NCI-H128 (cell line): ENCODE data around the gene SMS.
A peak's percentile ranks its signal among the peaks of the same experiment; 100 is the strongest.

ENCODE experiments used
- DNase-seq: peaks from one replicate; lab custom pipeline; 2025; ENCODE audit not compliant: unreplicated experiment; lab: John Stamatoyannopoulos, UW

Gene SMS

DNA sequence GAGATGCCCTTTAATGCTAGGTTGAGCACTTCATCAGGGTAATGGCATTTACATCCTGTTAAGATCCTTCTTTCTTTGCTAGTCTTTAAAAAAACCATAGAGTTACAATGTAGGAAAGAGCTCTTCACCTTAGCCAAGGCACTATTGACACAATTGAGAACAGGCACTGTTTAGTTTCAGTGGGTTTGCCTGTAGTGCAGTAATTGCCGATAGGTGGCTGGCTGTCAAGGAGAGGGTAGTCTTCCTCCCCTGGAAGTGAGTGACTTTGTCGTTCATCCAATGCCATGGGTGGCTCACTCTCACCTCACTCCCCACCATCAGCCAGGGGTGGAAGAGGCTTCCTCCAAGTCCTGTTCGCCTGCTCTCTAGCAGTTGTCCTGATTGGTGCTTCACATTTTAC lies 34.7 kb downstream of the SMS start:
- no peak for DNase-seq

DNA sequence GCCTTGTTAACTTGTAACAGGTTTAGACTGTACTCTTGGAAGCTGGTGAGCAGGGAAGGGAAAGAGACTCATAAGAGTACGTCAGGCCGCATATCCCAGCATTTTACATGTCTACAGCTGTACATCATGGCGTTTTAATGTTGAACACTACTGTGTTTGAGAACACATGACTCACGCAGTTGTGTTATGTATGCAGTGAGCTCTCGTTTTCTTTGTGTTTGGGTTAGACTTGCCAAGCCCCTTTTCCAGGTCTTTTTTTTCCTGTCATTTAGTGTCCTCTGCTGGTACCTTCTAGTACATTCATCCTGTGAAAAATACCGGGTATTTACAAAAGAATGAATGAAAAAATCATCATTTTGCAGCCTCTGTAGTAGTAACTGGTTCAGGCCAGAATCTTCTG lies 35.3 kb downstream of the SMS start:
- DNase-seq = no peak

DNA sequence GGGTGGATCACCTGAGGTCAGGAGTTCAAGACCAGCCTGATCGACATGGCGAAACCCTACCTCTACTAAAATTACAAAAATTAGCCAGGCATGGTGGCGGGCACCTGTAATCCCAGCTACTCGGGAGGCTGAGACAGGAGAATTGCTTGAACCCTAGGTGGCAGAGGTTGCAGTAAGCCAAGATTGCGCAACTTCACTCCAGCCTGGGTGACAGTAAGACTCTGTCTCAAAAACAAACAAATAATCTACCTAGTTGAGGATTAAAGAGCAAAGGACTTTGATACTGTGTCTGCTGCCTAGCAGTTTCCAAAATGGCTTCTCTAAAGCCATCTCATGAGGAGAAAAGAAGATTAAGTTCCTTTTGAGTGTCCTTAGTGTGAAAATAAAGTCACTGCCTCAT lies 37.8 kb downstream of the SMS start:
- DNase-seq = no peak

DNA sequence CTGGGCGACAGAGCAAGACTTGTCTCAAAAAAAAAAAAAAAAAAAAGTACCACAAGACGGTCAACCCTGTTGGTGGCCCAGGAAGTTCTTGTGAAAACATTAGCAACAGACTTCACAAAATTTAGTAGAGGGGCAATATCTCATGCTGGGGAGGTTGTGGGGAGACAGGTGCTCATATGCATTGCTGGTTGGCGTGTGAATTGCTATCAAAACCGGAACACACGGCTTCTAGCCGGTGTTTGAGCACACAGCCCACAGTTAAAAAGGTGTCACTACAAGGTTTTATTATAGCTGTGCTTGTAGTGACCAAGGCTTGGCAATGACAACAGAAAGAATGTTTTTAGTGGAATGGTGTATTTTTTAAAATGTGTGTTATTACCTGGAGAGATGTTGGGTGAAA lies 41.8 kb downstream of the SMS start:
- no peak for DNase-seq

DNA sequence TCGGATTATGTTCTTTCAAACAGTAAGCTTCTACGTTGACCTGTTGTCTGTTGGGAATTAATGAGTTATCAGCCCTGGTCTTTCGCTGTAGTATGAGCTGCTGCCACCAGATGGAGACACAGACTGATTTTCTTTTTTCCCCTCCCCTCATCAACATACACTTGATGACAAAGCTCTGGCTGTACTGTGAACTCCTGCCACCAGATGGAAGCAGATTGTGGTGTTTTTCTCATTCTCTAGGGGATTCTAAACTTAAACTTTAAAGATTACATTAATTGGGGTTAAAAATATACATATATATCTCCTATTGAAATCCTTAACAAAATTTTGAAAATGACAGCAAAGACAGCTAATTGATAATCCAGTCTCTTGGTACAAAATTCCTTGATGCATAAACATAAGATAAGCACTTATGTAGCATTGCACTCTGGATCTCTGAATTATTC lies 44.8 kb downstream of the SMS start:
- peak; percentile 54 for DNase-seq

DNA sequence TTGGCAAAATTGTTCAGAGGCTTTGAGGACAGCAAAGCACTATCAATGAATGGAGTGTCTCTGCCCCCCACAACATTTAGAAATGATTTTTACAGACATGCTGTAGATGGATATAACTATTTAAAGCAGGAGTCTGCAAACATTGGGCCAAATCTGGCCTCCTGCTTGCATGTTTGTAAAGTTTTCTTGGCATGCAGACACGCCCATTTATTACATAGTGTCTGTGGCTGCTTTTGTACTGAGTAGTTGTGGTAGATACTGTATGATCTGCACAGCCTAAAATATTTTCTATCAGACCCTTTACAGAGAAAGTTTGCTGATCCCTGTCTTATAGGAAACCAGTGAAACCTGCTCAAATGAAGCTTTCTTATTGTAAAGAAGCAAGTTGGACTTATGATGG lies 46.1 kb downstream of the SMS start:
- DNase-seq = no peak

DNA sequence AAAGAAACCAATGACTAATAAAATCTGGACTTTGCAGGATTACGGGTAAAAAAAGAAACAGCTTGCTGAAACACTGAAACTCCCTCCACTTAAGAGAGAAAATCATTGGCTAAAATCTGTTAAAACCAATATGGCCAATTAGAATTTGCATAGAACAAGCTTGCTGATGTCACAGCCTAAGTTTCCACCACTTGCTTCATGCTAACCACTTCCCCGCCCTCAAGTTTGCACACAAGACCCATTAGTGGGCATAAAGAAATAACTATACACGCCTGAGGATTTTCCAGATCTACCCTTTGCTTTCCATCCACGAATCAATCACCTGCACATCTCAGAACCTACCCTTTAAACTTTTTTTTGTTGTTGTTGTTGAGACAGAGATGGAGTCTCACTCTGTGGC lies 48.9 kb downstream of the SMS start:
- DNase-seq = no peak

DNA sequence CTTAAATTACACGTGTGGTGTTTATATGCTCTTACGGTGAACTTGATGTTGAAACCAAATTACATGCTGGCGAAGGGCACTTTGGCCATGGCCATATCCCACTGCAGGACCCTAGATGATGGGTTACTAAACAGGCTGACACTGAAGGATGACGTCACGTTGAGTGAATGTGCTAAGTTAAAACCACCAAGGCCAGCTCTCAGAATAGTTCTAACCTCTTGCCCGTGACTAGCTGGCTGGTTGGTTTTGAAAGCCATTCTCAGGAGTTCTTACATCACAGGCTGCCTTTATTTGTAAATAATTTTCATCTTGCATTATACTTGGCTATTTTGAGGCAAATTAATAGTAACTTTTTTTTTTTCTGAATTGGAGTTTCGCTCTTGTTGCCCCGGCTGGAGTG lies 50.3 kb downstream of the SMS start:
- no peak for DNase-seq

DNA sequence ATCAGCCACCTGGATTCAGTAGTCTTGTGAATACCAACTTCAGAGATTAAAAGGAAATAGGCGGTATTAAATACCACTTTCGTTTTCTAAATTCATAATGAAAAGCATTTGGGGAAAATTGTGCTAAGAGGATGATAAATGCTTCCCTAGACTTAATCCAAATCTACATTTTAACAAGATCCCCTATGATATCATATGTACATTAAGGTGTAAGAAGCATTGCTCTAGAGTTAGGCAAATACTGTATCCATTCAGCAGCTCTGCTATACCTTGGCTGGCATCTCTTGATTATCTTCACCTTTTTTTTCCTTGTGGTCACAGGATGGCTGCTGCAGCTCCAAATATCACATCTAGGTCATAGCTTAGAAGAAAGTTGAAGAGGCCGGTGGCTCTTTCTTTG lies 51.0 kb downstream of the SMS start:
- DNase-seq = no peak

DNA sequence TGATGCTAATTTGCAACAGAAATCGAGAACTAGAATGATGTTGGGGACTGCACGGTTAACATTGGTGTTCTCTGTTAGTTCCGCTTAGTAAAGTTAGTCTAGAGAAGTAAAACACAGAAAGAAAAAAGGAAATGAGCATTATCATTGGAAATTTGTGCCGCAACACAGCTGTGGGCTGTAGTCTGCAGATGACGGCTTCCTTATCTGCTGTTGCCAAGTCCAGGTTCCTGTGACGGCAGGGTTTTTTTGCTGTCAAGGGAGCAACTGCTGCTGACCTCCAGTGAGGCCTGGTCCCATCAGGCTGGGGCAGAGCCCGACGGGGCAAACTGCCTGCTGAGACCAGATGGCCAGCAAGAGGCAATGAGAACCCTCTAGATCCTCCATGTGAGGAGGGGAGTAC lies 52.8 kb downstream of the SMS start:
- no peak for DNase-seq

DNA sequence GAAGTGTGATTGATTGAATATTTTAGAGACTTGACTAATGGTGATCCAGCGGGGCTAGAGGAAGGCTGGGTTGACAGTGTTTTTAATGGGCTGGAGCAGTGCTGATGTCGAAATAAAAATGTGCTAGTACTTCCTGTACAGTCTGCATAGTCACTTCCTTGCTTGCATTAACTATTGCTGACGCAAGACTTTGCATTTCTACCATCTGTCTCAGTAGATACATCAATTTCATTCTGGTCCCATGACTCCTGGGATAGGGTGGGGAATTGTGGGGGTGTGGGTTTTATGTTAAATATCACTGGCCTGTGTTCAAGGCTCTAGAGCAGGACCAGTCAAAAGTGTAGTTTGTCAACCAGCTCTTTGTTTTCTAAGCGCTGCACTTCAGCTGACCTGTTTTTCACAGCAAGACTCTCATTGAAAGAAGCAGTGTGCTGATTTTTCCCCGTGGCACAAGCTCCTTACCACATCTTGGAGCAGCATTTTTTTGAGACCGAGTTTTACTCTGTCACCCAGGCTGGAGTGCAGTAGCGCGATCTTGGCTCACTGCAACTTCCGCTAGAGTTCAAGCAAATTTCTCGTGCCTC lies 56.5 kb downstream of the SMS start:
- DNase-seq = no peak

DNA sequence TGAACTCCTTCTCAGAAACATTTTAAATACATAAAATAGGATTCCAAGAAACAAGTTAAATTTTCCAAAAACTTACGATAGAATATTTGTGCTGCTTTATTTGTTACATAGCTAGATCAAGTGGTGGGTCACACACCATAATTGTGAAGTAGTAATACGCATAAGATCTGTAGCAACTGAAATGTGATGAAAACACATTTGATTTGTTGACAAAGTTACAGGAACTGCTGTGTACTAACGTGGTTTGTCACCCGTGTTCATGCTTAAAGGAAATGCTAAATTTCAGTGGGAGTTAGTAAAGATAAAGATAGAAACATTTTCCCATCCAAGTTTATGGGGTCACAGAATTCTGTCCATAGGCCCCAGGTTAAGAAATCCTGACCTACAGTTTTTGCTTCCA lies 57.5 kb downstream of the SMS start:
- DNase-seq = no peak

DNA sequence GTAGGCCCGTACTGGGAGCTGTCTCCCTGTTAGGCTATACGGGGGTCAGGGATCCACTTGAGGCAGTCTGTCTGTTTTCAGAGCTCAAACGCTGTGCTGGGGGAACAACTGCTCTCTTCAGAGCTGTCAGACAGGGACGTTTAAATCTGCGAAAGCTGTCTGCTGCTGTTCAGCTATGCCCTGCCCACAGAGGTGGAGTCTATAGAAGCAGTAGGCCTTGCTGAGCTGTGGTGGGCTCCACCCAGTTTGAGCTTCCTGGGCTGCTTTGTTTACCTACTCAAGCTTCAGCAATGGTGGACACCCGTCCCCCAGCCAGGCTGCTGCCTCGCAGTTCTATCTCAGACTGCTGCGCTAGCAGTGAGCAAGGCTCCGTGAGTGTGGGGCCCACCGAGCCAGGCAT lies 64.4 kb downstream of the SMS start:
- DNase-seq = no peak

DNA sequence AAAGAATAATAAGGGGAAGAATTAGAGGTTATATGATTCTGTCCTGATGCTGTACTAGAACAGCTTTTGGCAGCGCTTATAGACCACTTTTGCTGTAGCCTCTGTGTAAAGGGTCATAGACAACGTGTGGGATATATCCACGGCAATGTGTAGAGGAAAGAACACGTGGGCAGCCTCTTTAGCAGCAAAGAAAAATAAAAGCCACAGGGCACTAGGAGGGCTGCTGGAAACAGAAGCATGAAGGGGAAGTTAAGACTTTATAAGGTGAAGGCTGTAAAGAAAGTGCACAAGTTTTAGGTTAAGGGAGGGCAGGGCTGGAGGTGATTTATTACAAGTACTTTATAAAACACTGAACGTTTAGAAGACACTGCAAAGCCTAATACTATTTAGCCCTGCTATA lies 71.5 kb downstream of the SMS start:
- no peak for DNase-seq

DNA sequence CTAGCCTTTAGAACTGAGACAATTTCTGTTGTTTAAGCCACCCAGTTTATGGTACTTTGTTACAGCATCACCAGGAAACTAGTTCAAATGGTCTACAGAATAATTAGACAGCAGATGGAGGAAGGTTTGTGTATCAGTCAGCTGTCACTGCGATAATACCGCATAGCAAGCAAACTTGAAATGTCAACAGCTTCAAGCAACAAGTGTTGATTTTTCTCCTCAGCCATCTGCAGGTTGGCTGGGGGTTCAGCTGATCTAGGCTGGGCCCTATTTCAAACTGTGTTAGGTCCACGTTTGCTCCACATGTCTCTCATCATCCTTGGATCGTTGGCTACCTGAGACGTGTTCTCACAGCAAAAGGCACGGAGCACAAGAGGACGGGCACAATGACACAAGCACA lies 72.4 kb downstream of the SMS start:
- DNase-seq = no peak

DNA sequence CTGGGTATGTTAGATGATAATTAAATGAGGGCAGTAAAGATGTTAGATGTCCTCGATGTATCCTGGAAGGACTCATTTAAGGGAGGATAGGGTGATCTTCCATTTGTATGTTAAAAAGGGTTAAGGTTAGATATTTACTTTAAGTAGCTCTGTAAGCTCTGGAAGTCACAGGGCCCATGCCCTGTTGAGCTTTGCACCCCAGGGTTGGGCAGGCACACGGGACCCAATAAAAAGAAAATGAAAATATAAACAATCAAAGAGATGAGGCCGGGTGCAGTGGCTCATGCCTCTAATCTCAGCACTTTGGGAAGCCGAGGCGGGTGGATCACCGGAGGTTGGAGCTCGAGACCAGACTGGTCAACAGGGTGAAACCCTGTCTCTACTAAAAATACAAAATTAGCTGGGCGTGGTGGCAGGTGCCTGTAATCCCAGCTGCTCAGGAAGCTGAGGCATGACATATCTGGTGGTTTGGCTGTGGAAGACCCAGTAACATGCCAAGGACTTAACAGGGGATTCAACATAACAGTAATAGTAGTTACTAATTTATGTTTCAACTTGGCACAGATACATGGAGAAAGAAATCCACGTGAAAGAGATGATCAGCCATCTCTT lies 74.7 kb downstream of the SMS start:
- DNase-seq = no peak

DNA sequence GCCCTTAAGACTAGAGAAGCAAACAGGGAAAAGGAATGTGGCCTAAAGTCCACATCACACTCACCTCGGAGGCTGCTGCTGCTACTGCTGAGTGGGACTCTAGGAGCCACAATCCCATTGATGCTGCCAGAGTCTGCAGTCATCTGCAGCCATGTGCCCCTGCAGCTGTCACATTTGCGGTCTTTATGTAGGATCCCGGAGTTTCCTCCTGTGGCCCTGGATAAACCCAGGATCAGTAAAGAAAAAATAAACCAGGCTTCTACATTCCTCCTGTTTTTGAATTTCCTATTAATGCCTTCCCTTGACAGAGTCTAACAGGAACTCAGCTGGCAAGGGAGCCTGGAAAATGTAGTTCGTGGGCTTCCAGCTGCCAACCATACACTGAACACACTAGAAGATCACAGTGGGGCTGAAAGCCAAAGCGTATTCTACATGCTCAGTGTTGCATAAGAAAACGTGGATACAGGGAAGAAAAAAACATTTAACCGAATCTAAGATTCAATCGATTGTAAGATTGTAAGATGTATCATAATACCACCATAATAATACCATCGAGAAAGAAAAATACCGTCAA lies 81.3 kb downstream of the SMS start:
- no peak for DNase-seq

DNA sequence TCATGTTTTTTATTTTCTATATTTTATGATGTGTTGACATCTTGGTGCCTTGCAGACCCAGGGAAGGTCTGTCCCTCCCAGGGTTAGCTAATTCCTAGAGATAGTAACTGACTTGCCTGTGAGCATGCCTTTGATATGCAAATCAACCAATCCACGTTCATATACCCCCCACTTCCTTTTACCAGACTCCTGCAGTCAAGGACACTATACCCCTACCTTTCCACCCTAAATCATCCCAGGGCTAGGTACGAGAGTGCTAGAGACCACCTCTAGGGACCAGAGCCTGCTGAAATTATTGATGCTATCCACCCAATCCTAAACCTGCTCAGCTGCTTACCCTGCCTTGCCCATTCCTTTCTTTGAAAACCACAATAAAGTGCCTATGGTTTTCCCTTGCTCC lies 84.1 kb downstream of the SMS start:
- no peak for DNase-seq

DNA sequence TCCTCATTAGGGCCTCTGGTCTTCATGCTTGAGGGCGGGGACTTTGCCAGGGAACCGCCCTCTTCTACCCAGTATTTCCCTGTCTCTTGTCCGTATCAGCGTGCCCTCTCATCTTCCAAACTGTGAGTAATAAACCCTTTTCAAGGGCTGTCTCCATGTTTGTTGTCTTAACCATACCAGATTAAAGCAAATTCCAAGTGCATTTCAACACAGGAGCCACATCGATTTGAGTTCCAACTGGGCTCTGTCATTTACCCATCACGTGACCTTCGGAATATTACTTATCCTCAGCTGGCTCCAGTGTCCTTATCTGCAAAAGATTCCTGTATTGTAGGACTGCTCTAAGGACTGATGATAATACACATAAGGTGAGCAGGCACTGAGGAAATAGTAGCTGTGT lies 85.2 kb downstream of the SMS start:
- no peak for DNase-seq

DNA sequence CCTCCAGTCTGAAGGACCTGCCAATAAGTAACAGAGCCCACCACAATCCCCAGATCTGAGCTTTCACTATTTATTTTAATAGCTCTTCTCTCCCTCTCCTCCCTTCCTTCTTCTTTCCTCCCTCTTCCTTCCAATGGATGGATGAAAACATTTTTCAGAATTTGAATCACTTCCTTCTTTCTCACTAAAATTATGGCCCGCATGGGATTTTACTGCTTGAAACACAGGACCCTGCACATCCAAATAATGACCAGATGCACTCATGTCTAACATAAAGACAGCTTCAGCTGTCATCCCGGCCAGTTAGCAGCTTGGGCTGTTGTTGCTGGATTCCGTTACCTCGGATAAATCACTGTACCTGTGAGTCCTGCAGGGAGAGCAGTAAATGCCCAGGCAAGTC lies 86.2 kb downstream of the SMS start:
- DNase-seq = no peak

DNA sequence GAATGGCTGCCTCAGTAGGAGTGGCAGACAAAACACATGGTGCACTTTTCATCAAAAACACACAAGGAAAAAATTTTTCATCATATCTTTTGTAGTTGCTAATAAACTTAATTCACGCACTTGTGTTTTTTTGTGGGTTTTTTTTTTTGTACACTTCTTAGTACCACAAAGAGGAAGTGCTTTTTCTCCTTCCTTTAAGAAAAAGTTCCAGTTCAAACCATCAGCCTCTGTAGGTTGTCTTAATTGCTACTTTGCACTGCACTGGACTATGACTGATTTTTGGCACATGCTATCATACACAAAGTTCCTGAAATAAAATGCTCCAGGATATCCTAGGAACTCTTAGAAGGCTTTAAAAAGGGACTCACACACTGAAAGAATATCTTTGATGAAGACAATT lies 91.6 kb downstream of the SMS start, which contains the start of gene PHEX:
Gene PHEX (plus strand): TSS at position 242 of the 400 bp plus-strand sequence. CDS start 681 bp downstream, outside the sequence.
- DNase-seq = no peak

DNA sequence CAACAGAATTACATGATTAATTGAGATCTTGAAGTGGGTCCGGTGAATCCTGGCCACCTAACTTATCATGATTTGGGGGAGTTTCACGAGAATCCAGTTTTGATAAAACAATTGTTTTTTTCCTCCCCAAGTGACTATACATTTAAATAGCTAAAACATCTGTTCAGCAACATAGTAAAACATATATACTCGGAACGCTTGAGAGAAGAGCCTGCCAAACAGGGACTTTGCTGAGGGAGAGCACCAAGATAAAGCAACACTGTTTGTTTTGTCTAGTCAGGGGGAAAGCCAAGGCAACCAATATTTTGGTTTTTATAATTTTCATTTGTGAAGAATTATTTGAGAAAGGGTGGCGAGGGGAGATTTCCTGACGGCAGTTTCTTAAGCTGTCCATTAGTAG lies 92.0 kb downstream of the SMS start:
- no peak for DNase-seq

DNA sequence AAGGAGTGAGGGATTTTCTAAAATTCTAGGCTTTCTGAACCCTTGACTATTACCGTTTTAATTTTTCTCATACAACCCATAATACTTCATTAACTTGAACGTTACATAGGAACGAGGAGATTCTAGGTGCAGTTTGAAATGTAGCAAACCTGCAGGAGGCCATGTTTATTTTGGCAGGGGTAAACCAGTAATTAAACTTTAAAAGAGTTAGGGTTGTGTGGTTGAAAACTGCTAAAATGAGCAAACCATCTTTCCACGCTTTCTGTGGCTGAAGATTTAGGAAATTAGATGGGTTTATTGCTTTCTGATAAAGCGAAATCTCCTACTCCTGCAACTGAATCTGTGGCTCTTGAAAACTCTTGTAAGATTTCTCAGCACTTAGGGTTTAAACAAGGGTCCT lies 93.3 kb downstream of the SMS start:
- no peak for DNase-seq
